Mesenchymal stem cell (in vitro differentiated cells and primary cell): ENCODE results near the gene HIPK3.

ENCODE experiments used
- DNase-seq: peaks from one replicate; pipeline ENCODE4 v3.0.0-alpha.2; 2013
- H2AFZ ChIP-seq: one replicate; pipeline ENCODE4 v1.6.1; 2013; ENCODE audit warnings: low read depth, mild to moderate bottlenecking, control low read depth, inconsistent platforms, low read length, moderate library complexity
- H2AK5ac ChIP-seq: 2 replicates; pipeline ENCODE4 v1.6.1; 2013; ENCODE audit warnings: low read length, moderate library complexity, mild to moderate bottlenecking, inconsistent platforms; ENCODE audit not compliant: severe bottlenecking
- H2BK120ac ChIP-seq: one replicate; pipeline ENCODE4 v1.6.1; 2013; ENCODE audit warnings: low read depth, mild to moderate bottlenecking, inconsistent platforms, low read length, moderate library complexity
- H2BK12ac ChIP-seq, 2 experiments: one replicate each; pipeline ENCODE4 v1.6.1; 2013; ENCODE audit warnings: inconsistent platforms in 2 of 2, low read length in 2 of 2, mild to moderate bottlenecking in 2 of 2, moderate library complexity in 2 of 2, control low read depth in 1 of 2
- H2BK15ac ChIP-seq: one replicate; pipeline ENCODE4 v1.6.1; 2013; ENCODE audit warnings: mild to moderate bottlenecking, low read depth, inconsistent platforms; ENCODE audit not compliant: poor library complexity, severe bottlenecking
- H2BK5ac ChIP-seq: 2 replicates; pipeline ENCODE4 v1.6.1; 2013; ENCODE audit warnings: low read depth, mild to moderate bottlenecking, low read length, control low read depth, inconsistent platforms; ENCODE audit not compliant: poor library complexity, severe bottlenecking
- H3K14ac ChIP-seq, 2 experiments: one replicate each; pipeline ENCODE4 v1.6.1; 2013; ENCODE audit warnings: inconsistent platforms in 2 of 2, low read length in 2 of 2, control low read depth in 1 of 2, mild to moderate bottlenecking in 1 of 2, moderate library complexity in 1 of 2
- H3K18ac ChIP-seq, 2 experiments: one replicate each; pipeline ENCODE4 v1.6.1; 2013; ENCODE audit warnings: inconsistent platforms in 2 of 2, low read length in 2 of 2, control low read depth in 1 of 2, low read depth in 1 of 2, mild to moderate bottlenecking in 1 of 2
- H3K23ac ChIP-seq, 2 experiments: one replicate each; pipeline ENCODE4 v1.6.1; 2013; ENCODE audit warnings: inconsistent platforms in 2 of 2, low read length in 2 of 2, mild to moderate bottlenecking in 2 of 2, moderate library complexity in 2 of 2, control low read depth in 1 of 2
- H3K27ac ChIP-seq: 2 replicates; pipeline ENCODE4 v1.5.1; 2013; ENCODE audit warnings: mild to moderate bottlenecking, moderate library complexity, low read length, control low read depth, inconsistent platforms; ENCODE audit not compliant: poor library complexity, severe bottlenecking
- H3K27me3 ChIP-seq, 2 experiments: 2 replicates each; pipeline versions ENCODE4 v1.6.1 to v1.7.0; 2013; ENCODE audit warnings: low read length in 2 of 2, mild to moderate bottlenecking in 2 of 2, moderate library complexity in 2 of 2, control low read depth in 1 of 2, inconsistent platforms in 1 of 2; ENCODE audit not compliant: control insufficient read depth in 1 of 2, insufficient read depth in 1 of 2
- H3K36me3 ChIP-seq, 2 experiments: 2 replicates each; pipeline versions ENCODE4 v1.6.1 to v1.7.0; 2013; ENCODE audit warnings: low read length in 2 of 2, control low read depth in 1 of 2, inconsistent platforms in 1 of 2, low read depth in 1 of 2, mild to moderate bottlenecking in 1 of 2; ENCODE audit not compliant: insufficient read depth in 2 of 2, control insufficient read depth in 1 of 2
- H3K4ac ChIP-seq, 2 experiments: one replicate each; pipeline ENCODE4 v1.6.1; 2013; ENCODE audit warnings: inconsistent platforms in 2 of 2, low read length in 2 of 2, mild to moderate bottlenecking in 2 of 2, moderate library complexity in 2 of 2, control low read depth in 1 of 2, low read depth in 1 of 2
- H3K4me1 ChIP-seq: 2 replicates; pipeline ENCODE4 v1.6.1; 2013; ENCODE audit warnings: low read depth, low read length, control low read depth; ENCODE audit not compliant: control insufficient read depth, insufficient read depth
- H3K4me2 ChIP-seq: 2 replicates; pipeline ENCODE4 v1.6.1; 2013; ENCODE audit warnings: low read length, mild to moderate bottlenecking, inconsistent platforms; ENCODE audit not compliant: poor library complexity, severe bottlenecking
- H3K4me3 ChIP-seq, 2 experiments: 2 replicates each; pipeline versions ENCODE4 v1.5.1 to v1.7.0; 2013; ENCODE audit warnings: low read length in 2 of 2, mild to moderate bottlenecking in 2 of 2, control low read depth in 1 of 2, low read depth in 1 of 2; ENCODE audit not compliant: insufficient read depth in 1 of 2
- H3K79me1 ChIP-seq: replicated peaks from 2 replicates; pipeline ENCODE4 v1.6.1; 2013; ENCODE audit warnings: mild to moderate bottlenecking, control low read depth, low read length, inconsistent platforms; ENCODE audit not compliant: poor library complexity, severe bottlenecking
- H3K9ac ChIP-seq: 2 replicates; pipeline ENCODE4 v1.7.0; 2013; ENCODE audit warnings: mild to moderate bottlenecking, low read length, moderate library complexity
- H3K9me3 ChIP-seq: 2 replicates; pipeline ENCODE4 v1.7.0; 2013; ENCODE audit warnings: mild to moderate bottlenecking, low read length; ENCODE audit not compliant: control insufficient read depth
- H4K8ac ChIP-seq: one replicate; pipeline ENCODE4 v1.6.1; 2013; ENCODE audit warnings: inconsistent platforms, mild to moderate bottlenecking, low read length, moderate library complexity
- H4K91ac ChIP-seq: one replicate; pipeline ENCODE4 v1.6.1; 2013; ENCODE audit warnings: mild to moderate bottlenecking, low read length, inconsistent platforms
- WGBS: methylation state at CpG from one replicate; pipeline ENCODE4 v1.1.7; 2013; ENCODE audit warnings: mixed read lengths; 5-methylcytosine and 5-hydroxymethylcytosine counted together

HIPK3 gene

DNA sequence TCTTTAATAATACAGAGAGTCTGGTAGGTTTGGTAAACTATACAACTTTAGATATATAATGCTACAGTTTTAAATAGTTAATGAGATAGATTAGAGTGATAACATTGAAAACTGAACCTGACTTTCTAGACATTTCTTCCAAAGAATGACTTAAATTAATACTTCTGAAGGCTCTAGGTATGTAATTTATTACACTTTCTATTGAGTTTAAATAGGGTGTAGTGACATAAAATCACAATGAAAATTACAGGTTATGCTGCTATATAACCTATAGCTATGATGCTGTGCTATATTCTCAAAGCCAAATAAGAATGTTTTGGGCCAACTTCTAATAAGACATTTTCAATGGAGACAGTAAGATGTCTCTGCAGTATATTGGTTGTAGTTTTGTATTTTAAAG lies 7.7 kb downstream of the HIPK3 start:
- Histone ChIP-seq H3K27ac (no peak overlapping the region), H3K9ac (peak overlapping the region; percentile 30), H2BK5ac (no peak overlapping the region), H3K23ac (no peak overlapping the region), H2AFZ (no peak overlapping the region), H3K4me1 (peaks cover 4% of the 10 kb centered on the region), H2AK5ac (no peak overlapping the region), H4K8ac (no peak overlapping the region), H3K4me3 (no peak overlapping the region), H3K14ac (no peak overlapping the region), H3K79me1 (no peaks in the 10 kb centered on the region), H3K4ac (no peak overlapping the region), H3K18ac (no peak overlapping the region), H3K27me3 (no peaks in the 10 kb centered on the region), H4K91ac (no peak overlapping the region), H2BK120ac (no peak overlapping the region), H2BK12ac (no peak overlapping the region), H3K9me3 (no peaks in the 10 kb centered on the region), H3K4me2 (no peak overlapping the region), H3K36me3 (no peaks in the 10 kb centered on the region), H2BK15ac (no peak overlapping the region)
- no peak for DNase-seq

DNA sequence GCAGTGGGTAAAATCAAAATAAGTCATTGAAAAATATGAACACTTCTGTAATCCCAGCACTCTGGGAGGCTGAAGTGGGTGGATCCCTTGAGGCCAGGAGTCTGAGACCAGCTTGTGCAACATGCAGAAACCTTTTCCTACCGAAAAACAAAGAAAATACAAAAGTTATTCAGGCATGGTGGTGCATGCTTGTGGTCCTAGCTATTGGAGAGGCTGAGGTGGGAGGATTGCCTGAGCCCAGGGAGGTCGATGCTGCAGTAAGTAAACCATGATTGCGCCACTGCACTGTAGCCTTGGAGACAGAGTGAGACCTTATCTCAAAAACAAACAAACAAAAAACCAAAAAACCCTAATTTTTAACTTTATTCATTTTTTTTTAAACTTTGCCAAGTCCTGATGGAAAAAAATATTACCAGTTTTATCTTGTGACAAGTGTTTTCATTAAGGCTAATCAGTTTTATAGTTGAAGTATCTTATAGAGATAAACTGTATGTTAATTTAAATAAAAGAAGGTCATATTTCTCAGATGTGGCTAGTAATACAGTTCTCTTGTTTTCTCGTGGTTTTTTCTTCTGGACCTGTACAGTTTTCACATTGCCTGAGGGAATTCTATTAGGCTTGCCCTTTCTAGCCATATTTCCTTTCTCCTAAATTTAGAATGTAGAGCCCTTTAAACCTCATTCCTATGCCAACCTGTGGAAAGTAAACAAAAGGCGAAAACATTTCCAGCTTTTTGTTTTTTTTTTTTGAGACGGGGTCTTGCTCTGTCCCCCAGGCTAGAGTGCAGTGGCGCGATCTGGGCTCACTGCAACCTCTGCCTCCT lies 9.4 kb downstream of the HIPK3 start:
- Histone ChIP-seq H2BK15ac (no peak overlapping the region), H3K4me2 (no peak overlapping the region), H3K36me3 (no peaks in the 10 kb centered on the region), H3K23ac (no peak overlapping the region), H3K27me3 (no peaks in the 10 kb centered on the region), H3K4me3 (no peak overlapping the region), H4K91ac (no peak overlapping the region), H3K18ac (no peak overlapping the region), H2BK5ac (no peak overlapping the region), H3K9ac (peak overlapping the region; percentile 63), H2BK12ac (no peak overlapping the region), H3K14ac (no peak overlapping the region), H2AK5ac (no peak overlapping the region), H4K8ac (no peak overlapping the region), H3K27ac (no peak overlapping the region), H3K79me1 (no peaks in the 10 kb centered on the region), H2BK120ac (no peak overlapping the region), H3K4ac (no peak overlapping the region), H3K9me3 (no peaks in the 10 kb centered on the region), H3K4me1 (peaks cover 5% of the 10 kb centered on the region), H2AFZ (no peak overlapping the region)
- WGBS = 87% methylated on average over 8 of the region's 8 CpGs
- peak; percentile 87 for DNase-seq

DNA sequence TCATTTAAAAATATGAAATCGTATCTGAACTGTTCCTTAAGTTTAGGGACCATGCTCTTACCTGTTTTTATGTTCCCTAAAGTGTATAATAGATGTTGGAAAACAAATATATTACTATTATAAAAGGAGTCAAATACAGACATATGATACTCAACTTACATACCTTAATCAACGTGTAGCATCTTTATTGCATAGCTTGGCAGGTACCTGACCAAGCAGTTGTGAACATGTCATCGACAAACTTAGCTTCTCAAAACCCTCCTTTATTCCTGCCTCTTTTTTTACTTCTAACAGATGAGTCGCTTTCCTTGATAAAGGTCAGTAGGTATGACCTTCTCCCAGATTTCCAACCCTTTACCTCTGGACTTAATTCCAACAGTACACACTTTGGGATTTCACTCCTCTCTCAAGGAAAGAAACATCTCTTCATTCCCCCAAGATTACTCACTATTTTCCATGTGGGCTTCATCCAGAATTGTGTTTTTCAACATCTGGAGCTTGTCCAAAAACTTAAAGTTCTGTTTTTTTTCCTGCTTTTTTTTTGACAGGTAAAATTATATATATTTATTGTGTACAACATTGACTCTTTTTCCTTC lies 11.9 kb downstream of the HIPK3 start:
- no peaks in the 10 kb centered on the region for H3K9me3 ChIP-seq
- H3K27me3 ChIP-seq = no peaks in the 10 kb centered on the region
- peak; percentile 50 for DNase-seq
- H3K4me1 ChIP-seq = peaks cover 8% of the 10 kb centered on the region
- H3K4ac ChIP-seq = no peak overlapping the region
- no peak overlapping the region for H3K4me2 ChIP-seq
- H4K8ac ChIP-seq = no peak overlapping the region
- 93% methylated on average over 3 of the region's 4 CpGs for WGBS
- no peaks in the 10 kb centered on the region for H3K36me3 ChIP-seq
- H2AK5ac ChIP-seq = no peak overlapping the region
- no peak overlapping the region for H4K91ac ChIP-seq
- H3K23ac ChIP-seq = no peak overlapping the region
- H3K27ac ChIP-seq = no peak overlapping the region
- no peak overlapping the region for H2BK120ac ChIP-seq
- H3K4me3 ChIP-seq = no peak overlapping the region
- H3K14ac ChIP-seq = no peak overlapping the region
- peaks cover 2% of the 10 kb centered on the region for H3K79me1 ChIP-seq
- no peak overlapping the region for H2BK5ac ChIP-seq
- no peak overlapping the region for H2BK15ac ChIP-seq
- no peak overlapping the region for H2AFZ ChIP-seq
- H2BK12ac ChIP-seq = no peak overlapping the region
- no peak overlapping the region for H3K9ac ChIP-seq
- no peak overlapping the region for H3K18ac ChIP-seq

DNA sequence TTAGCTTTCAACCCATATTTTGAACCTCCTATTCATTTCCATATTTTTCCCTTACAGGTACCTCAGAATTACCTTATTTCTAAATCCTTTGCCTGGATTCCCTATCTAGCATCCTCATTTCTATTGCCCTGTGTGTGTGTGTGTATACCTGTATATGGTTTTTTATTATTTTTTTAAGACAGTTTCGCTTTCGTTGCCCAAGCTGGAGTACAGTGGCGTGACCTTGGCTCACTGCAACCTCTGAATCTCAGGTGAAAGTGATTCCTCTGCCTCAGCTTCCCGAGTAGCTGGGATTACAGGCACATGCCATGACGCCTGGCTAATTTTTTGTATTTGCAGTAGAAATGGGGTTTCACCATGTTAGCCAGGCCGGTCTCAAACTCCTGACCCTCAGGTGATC lies 12.6 kb downstream of the HIPK3 start:
- Histone ChIP-seq H2AK5ac (no peak overlapping the region), H3K4me2 (no peak overlapping the region), H3K27ac (no peak overlapping the region), H3K14ac (no peak overlapping the region), H3K4ac (no peak overlapping the region), H3K9ac (no peak overlapping the region), H3K27me3 (no peaks in the 10 kb centered on the region), H3K9me3 (no peaks in the 10 kb centered on the region), H3K79me1 (peaks cover 2% of the 10 kb centered on the region), H3K23ac (no peak overlapping the region), H3K18ac (no peak overlapping the region), H3K4me1 (peaks cover 8% of the 10 kb centered on the region), H4K8ac (no peak overlapping the region), H2BK15ac (no peak overlapping the region), H2BK5ac (no peak overlapping the region), H4K91ac (no peak overlapping the region), H3K4me3 (no peak overlapping the region), H2BK120ac (no peak overlapping the region), H3K36me3 (no peaks in the 10 kb centered on the region), H2AFZ (no peak overlapping the region), H2BK12ac (no peak overlapping the region)
- DNase-seq = no peak
- WGBS = 96% methylated on average over 6 of the region's 6 CpGs
